ENCODE results near the gene ITM2B. TPM values are rescaled to one million over a fixed set of nuclear protein-coding genes. Genes with fewer than 3 reads are reported as not detected.

ITM2B gene
- total and polyA plus RNA-seq, 4 donors = 114 to 379 (median 202) TPM

- Histone ChIP-seq H3K4me1 (ENCODE audit: control insufficient read depth in 4 of 4, insufficient read depth in 4 of 4, low read length in 3 of 4) (no peaks in the 10 kb centered on the region), H3K9ac (ENCODE audit: low read depth in 1 of 2, low read length in 2 of 2) (no peak overlapping the region), H3K4me3 (ENCODE audit: low read depth in 1 of 3, low read length in 3 of 3) (no peak overlapping the region), H3K9me3 (ENCODE audit: control insufficient read depth in 4 of 4, low read length in 3 of 4) (no peaks in the 10 kb centered on the region), H3K27ac (ENCODE audit: low read depth in 1 of 2, low read length in 2 of 2) (no peak overlapping the region), H3K27me3 (ENCODE audit: control insufficient read depth in 4 of 4, insufficient read depth in 4 of 4, low read length in 3 of 4) (no peaks in the 10 kb centered on the region), H3K36me3 (ENCODE audit: control insufficient read depth in 4 of 4, insufficient read depth in 3 of 4, low read depth in 1 of 4, low read length in 3 of 4) (no peaks in the 10 kb centered on the region)
- WGBS = 97% methylated on average over 2 of the region's 2 CpGs
- no peak for TF ChIP-seq MAX (IDR thresholded peaks at IDR 0.05)
- TF ChIP-seq CTCF (IDR thresholded peaks at IDR 0.05; ENCODE audit: low read depth, low read length, missing input control) = no peak
- TF ChIP-seq SP1 (IDR thresholded peaks at IDR 0.05) = no peak
- no peak for TF ChIP-seq REST (IDR thresholded peaks at IDR 0.05)
- no peak for TF ChIP-seq HNF4A (conservative IDR thresholded peaks at IDR 0.05)
- no peak for DNase-seq (ENCODE audit: low spot score)
Measured at GRCh38 chr13:48216204-48216711, 16.7 kb upstream of the ITM2B start.

- no peaks in the 10 kb centered on the region for H3K27me3 ChIP-seq (ENCODE audit: control insufficient read depth in 4 of 4, insufficient read depth in 4 of 4, low read length in 3 of 4)
- H3K4me3 ChIP-seq (ENCODE audit: low read depth in 1 of 3, low read length in 3 of 3) = no peak overlapping the region
- WGBS = 86% methylated on average over 2 of the region's 2 CpGs
- TF ChIP-seq NR2F2 (IDR thresholded peaks at IDR 0.05) = no peak
- TF ChIP-seq MAX (IDR thresholded peaks at IDR 0.05) = no peak
- no peak for TF ChIP-seq FOXA1 (IDR thresholded peaks at IDR 0.05)
- TF ChIP-seq RAD21 (IDR thresholded peaks at IDR 0.05) = no peak
- no peak for TF ChIP-seq GABPA (IDR thresholded peaks at IDR 0.05 in 1 of 2, conservative IDR thresholded peaks at IDR 0.05 in 1 of 2)
- no peak for TF ChIP-seq FOXA2 (IDR thresholded peaks at IDR 0.05)
- TF ChIP-seq JUND (IDR thresholded peaks at IDR 0.05) = no peak
- TF ChIP-seq HNF4A (conservative IDR thresholded peaks at IDR 0.05) = no peak
- H3K9ac ChIP-seq (ENCODE audit: low read depth in 1 of 2, low read length in 2 of 2) = no peak overlapping the region
- H3K9me3 ChIP-seq (ENCODE audit: control insufficient read depth in 4 of 4, low read length in 3 of 4) = no peaks in the 10 kb centered on the region
- peak overlapping the region; percentile 8 to 78 for H3K27ac ChIP-seq (ENCODE audit: low read depth in 1 of 2, low read length in 2 of 2)
- H3K36me3 ChIP-seq (ENCODE audit: control insufficient read depth in 4 of 4, insufficient read depth in 3 of 4, low read depth in 1 of 4, low read length in 3 of 4) = no peaks in the 10 kb centered on the region
- peaks cover 0 to 8% (median 0%) of the 10 kb centered on the region in 4 donors for H3K4me1 ChIP-seq (ENCODE audit: control insufficient read depth in 4 of 4, insufficient read depth in 4 of 4, low read length in 3 of 4)
- DNase-seq (ENCODE audit: low spot score) = no peak
Measured at GRCh38 chr13:48220592-48220980, 12.4 kb upstream of the ITM2B start.
